ENCODE results near the gene DRGX. TPM values are rescaled to one million over a fixed set of nuclear protein-coding genes. Genes with fewer than 3 reads are reported as not detected.

DRGX gene
- total and polyA plus RNA-seq, 7 donors, result 0.04 TPM; not detected in 6

DNA sequence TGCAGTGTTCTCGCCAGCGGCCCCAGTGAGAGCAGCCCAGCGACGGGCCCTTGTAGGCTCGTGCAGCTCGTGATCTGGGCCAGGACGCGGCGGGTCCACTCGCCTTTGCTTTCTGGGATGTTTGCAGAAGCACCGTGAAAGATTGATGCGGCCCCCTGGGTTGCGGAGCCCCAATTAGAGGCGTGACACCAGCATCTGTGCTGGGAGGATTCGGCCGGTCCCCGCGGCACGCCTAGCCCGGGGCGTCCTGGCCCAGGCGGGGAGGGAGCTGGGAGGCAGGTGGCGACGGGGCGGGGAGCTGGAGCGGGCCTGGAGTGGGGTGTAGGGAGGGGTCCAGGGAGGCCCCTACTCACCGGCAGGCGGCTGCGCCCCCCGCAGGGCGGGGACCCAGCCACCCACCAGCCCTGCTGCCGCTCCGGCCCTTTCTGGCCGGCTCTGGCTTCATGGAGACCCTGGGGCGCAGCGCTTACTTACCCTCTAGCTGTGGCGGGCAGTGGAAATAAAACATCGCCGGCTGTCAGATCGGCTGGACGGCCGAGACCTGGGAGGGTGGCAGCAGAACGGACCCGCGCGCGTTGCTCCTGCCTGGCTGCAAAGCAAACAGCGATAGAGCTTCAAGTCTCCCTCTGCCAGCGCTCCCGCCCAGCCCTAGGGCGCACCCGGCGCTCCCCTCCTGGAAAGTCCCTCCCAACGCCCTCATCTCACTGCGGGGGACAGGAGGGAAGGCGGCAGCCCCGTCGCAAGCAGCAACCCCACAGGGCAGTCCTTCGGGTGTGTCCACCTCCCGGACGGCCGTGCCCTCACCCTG lies 752 bp downstream of the DRGX start:
- peaks cover 0 to 93% (median 24%) of the 10 kb centered on the region in 3 donors for H3K27me3 ChIP-seq (ENCODE audit: insufficient read depth in 3 of 3, low read length in 2 of 3)
- DNase-seq (no peak), ATAC-seq (peak in 1 of 4 donors; percentile 15)
- intact Hi-C loops (cut with DNase I), result loop anchor here in 1 of 2 donors (10.0 kb wide), 1 partner anchor 170 kb away; no protein-coding TSS in a partner anchor
- H3K36me3 ChIP-seq (ENCODE audit: insufficient read depth in 1 of 2, low read depth in 1 of 2), result no peaks in the 10 kb centered on the region
- no peaks in the 10 kb centered on the region for H3K9me3 ChIP-seq
- H3K4me3 ChIP-seq, result peak overlapping the region; percentile 30
- peaks cover 19% of the 10 kb centered on the region for H3K4me1 ChIP-seq
- no peak overlapping the region for H3K27ac ChIP-seq
- 1 to 3% (median 2%) methylated on average over 35 to 62 of the region's 62 CpGs for WGBS, 3 donors
- TF ChIP-seq, protein P1, sequence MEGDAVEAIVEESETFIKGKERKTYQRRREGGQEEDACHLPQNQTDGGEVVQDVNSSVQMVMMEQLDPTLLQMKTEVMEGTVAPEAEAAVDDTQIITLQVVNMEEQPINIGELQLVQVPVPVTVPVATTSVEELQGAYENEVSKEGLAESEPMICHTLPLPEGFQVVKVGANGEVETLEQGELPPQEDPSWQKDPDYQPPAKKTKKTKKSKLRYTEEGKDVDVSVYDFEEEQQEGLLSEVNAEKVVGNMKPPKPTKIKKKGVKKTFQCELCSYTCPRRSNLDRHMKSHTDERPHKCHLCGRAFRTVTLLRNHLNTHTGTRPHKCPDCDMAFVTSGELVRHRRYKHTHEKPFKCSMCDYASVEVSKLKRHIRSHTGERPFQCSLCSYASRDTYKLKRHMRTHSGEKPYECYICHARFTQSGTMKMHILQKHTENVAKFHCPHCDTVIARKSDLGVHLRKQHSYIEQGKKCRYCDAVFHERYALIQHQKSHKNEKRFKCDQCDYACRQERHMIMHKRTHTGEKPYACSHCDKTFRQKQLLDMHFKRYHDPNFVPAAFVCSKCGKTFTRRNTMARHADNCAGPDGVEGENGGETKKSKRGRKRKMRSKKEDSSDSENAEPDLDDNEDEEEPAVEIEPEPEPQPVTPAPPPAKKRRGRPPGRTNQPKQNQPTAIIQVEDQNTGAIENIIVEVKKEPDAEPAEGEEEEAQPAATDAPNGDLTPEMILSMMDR (IDR thresholded peaks at IDR 0.05), result no peak

DNA sequence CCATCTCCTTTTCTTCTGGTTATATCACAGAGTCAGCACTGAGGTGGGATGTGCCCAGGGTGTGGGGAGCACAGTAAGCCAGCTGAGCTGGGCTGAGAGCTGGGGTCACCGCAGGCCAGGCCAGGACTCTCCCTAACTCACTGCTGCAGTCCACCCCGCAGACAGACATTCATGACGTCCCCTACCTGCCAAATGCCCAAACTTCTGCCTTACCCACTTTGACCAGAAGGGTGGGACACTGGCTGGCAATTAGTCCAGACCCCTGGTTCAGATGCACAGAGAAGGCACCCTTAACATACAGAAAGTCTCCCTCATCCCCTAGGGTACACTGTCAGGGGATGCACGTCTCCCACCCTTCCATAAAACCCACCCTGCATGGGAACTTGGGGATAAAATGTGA lies 2.1 kb downstream of the DRGX start:
- WGBS, 3 donors, result 33 to 47% (median 40%) methylated on average over 4 of the region's 4 CpGs
- no peak overlapping the region for H3K4me3 ChIP-seq
- no peaks in the 10 kb centered on the region for H3K9me3 ChIP-seq
- H3K36me3 ChIP-seq (ENCODE audit: insufficient read depth in 1 of 2, low read depth in 1 of 2), result no peaks in the 10 kb centered on the region
- H3K27ac ChIP-seq, result no peak overlapping the region
- peaks cover 19% of the 10 kb centered on the region for H3K4me1 ChIP-seq
- intact Hi-C loops (cut with DNase I), result loop anchor here in 1 of 2 donors (10.0 kb wide), 1 partner anchor 169 kb away; no protein-coding TSS in a partner anchor
- ATAC-seq, result no peak
- no peak for DNase-seq
- H3K27me3 ChIP-seq (ENCODE audit: insufficient read depth in 3 of 3, low read length in 2 of 3), result peaks cover 0 to 80% (median 24%) of the 10 kb centered on the region in 3 donors
- TF ChIP-seq, protein P1 (IDR thresholded peaks at IDR 0.05), result no peak

DNA sequence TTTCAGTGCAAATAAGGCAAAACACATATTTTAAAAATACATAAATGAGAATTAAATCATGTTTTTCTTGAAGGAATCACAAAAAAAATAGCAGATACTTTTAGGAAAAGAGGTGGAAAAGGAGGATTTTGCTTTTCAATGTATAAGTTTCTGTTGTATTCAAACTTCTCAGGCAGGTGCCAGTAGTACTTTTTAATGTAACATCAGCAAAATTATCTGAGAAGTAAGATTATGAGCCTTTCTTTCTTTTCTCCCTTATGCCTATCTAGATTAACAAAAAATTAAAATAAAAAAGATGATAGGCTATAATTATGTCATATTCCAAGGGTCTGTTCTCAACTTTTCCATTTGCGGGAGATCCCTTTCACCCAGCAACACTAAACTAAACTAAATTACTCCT lies 2.6 kb downstream of the DRGX start:
- Histone ChIP-seq H3K27me3 (ENCODE audit: insufficient read depth in 3 of 3, low read length in 2 of 3) (peaks cover 0 to 79% (median 24%) of the 10 kb centered on the region in 3 donors), H3K36me3 (ENCODE audit: insufficient read depth in 1 of 2, low read depth in 1 of 2) (no peaks in the 10 kb centered on the region), H3K4me1 (peaks cover 15% of the 10 kb centered on the region), H3K9me3 (no peaks in the 10 kb centered on the region), H3K27ac (no peak overlapping the region), H3K4me3 (no peak overlapping the region)
- ATAC-seq, result no peak
- TF ChIP-seq, protein P1 (IDR thresholded peaks at IDR 0.05), result no peak
- intact Hi-C loops (cut with DNase I), result loop anchor here in 1 of 2 donors (10.0 kb wide), 1 partner anchor 168 kb away; no protein-coding TSS in a partner anchor
- WGBS, 3 donors, result 85 to 95% (median 92%) methylated on average over 1 of the region's 1 CpG
- DNase-seq, result no peak

DNA sequence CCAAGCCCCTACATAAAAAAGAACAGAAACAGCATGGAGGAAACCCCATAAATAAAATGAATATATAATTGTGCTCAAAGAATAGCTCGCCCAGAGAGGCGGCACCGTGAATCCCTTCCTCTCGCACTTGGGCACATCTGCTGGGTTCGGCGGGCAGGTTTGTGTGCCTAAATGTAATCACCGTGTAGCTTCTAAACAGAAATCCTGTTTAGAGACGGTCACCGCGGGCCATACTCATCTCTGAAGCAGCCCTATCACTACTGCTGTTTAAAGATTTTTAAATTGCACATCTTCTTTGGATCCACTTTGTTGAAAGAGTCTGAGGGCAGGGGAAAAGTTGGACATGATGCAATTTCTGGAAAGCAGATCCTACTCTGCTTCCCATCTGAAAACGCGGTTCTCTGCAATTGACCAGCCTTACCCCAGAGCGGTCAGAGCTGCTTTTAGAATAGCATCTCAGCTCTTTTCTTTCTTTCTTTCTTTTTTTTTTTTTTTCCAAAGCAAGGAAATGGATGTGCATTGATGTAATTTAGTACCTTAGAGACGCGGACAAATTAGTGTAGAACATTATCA lies 6.4 kb downstream of the DRGX start:
- TF ChIP-seq, protein P1 (IDR thresholded peaks at IDR 0.05), result no peak
- peaks cover 0 to 49% (median 5%) of the 10 kb centered on the region in 3 donors for H3K27me3 ChIP-seq (ENCODE audit: insufficient read depth in 3 of 3, low read length in 2 of 3)
- WGBS, 3 donors, result 80 to 86% (median 83%) methylated on average over 15 of the region's 15 CpGs
- no peak for ATAC-seq
- no peaks in the 10 kb centered on the region for H3K4me1 ChIP-seq
- H3K27ac ChIP-seq, result no peak overlapping the region
- H3K36me3 ChIP-seq (ENCODE audit: insufficient read depth in 1 of 2, low read depth in 1 of 2), result no peaks in the 10 kb centered on the region
- no peaks in the 10 kb centered on the region for H3K9me3 ChIP-seq
- no peak overlapping the region for H3K4me3 ChIP-seq
- no peak for DNase-seq
- intact Hi-C loops (cut with DNase I), result no loop called here

All from psoas muscle (tissue), 8 donors.